Hematopoietic multipotent progenitor cell treated with erythropoietin and hydrocortisone succinate and interleukin-3 and kit ligand, for 8 days (in vitro differentiated cells): Measurements from ENCODE around the gene TMEM44.
"Not testable (repeated sequence)": the region's sequence is repeated elsewhere in the genome, so short reads cannot be mapped to it uniquely, and the experiment has no call there.

ENCODE experiments used
- DNase-seq: peaks from one replicate; pipeline ENCODE4 v3.0.0-alpha.2; 2015

The TMEM44 gene

DNA sequence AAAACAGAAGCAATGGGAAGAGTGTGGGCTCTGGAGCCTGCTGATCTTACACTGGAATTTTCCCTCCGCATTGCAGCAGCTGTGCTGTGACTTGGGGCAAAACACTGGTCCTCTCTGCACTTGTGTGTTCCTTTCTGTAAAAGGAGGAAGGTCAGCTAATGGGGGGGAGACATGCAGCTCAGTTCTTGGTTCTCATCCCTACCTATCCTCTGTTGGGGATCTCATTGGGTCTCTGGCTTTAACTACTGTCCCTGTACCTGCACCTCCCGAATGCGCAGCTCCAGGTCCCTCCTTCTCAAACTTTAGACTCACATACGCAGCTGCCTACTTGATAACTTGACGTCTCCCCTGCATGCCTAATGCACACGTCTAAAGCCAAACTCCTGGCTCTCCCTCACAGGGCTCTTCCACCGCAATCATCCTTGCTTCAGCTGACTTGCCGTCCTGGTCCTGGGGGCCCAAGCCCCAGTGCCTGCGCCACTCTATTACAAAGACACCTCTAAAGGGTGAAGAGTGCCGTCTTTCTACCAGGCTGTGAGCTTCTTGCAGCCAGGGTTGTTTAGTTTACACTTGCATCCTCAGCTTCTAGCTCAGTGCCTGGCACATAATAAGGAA lies 5.9 kb upstream of the TMEM44 start:
- DNase-seq = no peak

DNA sequence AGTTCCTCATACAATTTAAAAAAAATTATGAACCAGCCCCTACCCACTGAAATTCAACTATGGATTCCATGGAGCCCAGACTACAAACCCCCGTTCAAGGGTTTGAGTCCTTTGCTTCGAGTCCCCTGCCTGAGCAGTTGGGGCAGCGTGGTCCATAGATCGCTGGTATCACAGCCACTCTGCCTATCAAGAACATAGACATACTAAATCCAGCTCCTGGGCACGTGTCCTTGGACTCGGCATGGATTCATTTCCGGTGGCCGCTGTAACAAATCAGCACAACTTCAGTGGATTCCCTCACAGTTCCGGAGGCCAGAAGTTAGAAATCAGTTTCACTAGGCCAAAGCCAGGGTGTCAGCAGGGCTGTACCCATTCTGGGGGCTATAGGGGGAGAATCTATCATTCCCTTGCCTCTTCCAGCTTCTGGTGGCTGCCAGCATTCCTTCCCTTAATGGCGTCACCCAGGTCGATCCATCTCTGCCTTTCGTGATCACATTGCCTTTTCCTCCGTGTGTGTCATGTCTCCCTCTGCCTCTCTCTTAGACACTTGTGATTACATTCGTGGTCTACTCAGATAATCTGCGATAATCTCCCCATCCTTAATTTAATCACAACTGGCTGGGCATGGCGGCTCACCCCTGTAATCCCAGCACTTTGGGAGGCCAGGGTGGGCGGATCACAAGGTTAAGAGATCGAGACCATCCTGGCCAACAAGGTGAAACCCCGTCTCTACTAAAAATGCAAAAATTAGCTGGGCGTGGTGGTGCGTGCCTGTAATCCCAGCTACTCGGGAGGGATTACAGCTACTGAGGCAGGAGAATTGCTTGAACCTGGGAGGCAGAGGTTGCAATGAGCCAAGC lies 4.6 kb upstream of the TMEM44 start:
- no peak for DNase-seq

DNA sequence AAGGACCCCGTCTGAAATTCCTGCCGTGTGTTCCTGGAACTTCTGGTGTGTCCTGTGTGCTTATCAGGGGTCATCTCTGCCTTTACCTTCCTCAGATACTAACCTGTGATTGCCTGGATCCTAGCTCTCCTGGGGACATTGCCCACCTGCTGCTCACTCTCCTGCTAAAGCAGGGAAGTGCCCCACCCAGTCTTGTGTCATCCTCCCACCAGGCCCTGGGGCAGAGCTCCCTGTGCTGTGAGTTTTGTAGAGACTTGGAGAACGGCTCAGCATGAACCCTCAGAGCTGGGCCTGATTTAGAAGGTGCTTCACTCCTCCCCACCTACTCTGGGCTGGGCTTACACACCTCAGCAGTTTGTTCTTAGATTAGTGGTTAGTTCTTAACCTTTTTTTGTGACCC lies 3.8 kb upstream of the TMEM44 start:
- DNase-seq = no peak

DNA sequence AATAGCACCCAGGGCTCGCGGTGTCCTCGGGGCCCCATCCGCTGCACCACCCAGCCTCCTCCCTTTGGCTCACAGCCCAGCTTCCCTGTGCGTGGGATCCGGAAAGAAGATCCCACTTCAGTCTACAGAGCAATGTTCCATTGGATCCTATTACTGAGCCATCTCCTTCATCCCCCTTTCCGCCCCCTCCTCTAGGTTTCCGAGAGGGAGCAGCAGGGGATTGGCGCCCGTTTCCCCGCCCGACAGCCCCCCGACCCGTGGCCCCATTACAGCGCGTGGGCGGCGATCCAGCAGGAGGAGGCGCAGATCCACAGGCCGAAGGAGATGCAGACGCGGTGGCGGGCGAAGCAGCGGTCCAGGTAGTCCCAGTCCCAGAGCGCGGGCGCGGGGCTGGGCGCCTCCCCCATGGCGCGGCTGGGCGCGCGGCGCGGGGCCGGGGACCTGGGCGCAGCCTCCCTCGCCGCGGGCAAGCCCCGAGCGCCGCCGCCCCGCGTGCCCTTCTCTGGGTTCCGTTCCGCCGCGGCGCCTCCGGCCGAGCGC lies 340 bp downstream of the TMEM44 start:
- DNase-seq = peak; percentile 58

DNA sequence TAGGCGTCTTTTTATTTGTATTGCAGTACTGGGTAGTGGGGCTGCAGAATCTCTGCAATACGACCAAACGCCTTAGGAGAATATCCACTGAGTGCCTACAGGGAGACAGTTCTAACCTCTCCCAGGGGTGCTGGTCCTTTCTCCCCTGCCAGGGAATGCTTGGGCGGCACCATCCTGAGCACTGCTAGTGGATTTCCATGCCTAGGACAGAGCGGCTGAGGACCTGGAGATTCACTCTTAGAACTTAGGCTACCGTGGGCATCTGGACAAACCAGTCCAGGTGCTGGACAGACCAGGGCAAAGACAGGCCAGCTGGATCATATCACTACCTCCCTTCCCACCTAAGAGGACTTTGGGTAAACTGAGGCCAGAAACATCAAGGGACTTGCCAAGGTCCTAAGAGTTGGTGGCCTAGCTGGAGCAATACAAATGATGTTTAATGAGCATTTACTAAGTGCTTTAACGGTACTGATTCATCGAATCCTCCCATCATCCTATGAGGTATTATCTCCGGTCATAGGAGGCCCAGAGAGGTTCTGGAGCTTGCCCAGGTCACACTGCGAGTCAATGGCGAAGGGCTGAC lies 902 bp downstream of the TMEM44 start:
- no peak for DNase-seq

DNA sequence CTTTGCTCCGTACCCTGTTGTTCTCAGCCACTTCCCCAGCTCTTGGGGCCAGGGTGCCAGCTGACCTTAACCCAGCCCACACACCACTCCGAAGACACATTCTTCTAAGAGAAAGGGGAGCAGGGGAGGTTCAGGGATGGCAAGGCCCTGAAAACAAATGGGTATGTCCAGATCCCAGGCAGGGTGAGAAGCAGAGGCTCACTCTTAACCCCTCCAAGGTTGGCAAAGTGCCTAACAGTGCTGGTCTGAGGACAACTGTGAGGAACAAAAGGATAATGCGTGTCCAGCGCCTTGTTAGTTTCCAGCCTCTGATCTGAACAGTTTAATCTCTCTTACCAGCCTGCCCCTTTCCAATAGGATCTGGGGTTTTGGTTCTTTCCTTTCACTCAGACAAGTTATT lies 1.5 kb downstream of the TMEM44 start:
- DNase-seq = peak; percentile 14

DNA sequence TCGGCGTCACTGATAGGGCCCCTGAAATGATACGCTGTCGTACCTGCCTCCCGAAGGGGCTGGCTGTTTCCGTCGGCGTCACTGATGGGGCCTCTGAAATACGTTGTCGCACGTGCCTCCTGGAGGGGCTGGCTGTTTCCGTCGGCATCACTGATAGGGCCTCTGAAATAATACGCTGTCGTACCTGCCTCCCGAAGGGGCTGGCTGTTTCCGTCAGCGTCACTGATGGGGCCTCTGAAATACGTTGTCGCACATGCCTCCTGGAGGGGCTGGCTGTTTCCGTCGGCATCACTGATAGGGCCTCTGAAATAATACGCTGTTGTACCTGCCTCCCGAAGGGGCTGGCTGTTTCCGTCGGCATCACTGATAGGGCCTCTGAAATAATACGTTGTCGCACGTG lies 2.5 kb downstream of the TMEM44 start:
- DNase-seq = not testable (repeated sequence)

DNA sequence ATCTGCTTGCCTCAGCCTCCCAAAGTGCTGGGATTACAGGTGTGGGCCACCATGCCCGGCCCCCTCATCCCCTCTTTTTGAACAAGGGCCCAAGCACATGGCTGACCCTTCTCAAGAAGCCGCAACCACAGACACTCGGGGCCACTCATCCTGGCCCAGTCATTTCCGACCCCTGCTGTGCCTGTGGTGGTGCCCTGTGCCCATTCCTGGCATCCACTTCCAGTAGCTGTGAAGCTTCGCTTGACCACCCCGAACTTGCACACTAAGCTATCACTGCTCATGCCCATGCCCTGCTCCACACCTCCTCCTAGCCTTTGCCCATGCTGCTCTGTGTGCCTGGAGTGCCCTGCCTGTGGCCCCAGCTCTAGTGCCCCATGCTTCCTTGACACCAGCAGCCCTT lies 8.3 kb downstream of the TMEM44 start:
- DNase-seq = no peak

DNA sequence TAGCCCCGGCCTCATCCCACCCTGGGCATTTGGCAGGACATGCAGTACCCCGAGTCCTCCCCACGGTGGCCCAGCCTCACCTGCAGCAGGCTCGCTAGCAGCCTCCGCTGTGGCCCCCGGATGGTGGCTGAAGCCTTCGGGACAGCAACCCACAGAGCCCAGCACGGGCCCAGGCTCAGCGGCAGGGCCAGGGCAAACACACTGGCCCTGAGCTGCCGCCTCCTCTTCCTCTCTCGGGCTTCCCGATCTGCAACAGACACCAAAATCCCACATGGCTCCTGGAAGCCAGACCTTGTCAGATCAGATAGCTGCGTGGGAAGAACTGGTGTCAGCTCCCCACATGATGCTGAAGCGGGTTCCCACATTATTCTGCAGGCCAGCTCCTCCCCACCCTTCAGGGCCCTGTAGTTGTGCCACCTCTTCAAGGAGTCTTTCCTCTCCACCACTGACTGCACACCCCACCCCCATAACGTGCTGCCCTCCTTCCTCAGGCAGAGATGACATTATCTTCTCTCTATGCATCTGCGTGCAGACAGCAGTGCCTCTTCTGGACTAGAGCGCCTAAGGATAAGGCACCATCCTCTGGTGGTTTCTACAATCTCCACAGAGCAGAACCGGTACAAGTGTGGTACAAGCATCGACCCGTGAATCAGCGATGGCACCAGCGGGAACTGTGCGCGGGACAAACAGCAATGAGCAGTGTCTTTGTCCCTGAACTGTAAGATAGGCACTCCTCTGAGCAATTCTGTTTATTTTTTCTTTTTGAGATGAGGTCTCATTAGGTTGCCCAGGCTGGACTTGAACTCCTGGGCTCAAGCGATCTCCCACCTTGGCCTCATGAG lies 9.5 kb downstream of the TMEM44 start:
- no peak for DNase-seq

DNA sequence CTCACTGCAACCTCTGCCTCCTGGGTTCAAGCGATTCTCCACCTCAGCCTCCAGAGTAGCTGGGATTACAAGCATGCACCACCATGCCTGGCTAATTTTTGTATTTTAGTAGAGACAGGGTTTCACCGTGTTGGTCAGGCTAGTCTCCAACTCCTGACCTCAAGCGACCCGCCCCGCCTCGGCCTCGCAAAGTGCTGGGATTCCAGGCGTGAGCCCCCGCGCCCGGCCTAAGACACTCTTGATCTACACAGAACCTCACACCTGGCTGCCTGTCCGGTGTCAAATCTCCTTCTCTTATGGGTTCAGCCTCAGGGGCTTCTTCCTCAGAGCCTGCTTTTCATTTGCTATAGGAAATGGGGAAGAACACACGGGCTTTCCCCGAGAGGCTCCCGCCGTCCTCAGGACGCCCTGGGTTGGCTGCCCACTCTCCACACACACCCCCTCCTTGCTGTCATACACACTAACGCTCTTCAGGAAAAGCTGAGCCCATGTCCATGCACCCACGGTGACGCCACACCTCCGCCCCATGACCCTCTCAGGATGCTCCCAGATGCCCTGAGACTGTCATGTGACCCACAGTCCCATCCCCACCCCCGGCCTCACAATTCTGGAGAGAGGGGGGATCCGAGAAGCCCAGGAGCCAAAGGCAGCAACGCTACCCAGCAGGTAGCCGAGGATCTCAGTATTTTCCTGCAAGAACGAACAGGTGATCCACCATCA lies 10.4 kb downstream of the TMEM44 start:
- DNase-seq = no peak

DNA sequence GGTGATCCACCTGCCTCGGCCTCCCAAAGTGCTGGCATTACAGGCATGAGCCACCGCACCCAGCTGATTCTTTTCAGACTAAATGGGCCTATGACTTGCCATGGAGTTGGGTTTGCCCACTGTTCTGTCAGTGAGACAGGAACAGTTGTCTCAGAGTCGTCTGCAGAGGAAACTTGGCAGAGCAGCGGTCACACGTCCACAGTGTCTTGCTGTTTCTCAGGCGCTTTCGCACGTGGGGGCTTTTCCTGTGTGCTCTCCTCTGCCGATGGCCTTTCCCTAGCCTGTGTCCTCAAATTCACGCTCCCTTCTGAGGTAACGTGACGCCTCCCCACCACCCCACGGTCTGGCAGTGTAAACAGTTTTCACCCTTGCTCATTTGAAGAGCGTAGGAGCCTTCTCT lies 11.3 kb downstream of the TMEM44 start:
- DNase-seq = no peak

DNA sequence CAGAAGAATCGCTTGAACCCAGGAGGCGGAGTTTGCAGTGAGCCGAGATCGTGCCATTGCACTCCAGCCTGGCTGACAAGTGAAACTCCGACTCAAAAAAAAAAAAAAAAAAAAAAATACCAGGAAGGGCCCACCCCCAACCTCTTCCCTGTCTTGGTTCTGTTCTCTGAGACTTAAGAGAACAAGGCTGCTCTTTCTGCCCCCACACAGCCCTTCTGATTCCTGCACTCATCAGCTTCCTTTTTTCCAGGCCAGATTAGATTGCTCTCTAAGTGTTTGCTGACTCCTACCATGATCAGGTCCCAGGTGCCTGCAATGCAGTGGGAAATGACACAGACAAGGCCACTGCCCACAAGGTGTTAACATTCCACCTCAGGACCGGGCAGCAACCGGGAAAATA lies 13.0 kb downstream of the TMEM44 start:
- no peak for DNase-seq

DNA sequence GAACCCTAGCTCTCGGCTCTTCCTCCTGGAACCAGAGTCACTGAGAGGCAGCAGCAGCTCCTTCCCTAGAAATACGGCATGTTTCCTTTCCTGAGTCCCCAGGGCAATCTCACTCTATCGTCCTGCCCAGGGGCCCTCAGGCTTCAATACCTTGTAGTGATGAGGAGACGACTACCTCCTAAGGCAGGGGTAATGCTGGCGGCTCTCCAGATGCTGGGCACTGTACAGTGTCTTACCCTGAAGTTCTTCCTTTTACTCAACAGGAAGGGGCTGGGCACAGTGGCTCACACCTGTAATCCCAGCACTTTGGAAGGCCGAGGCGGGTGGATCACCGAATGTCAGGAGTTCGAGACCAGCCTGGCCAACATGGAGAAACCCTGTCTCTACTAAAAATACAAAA lies 13.5 kb downstream of the TMEM44 start:
- no peak for DNase-seq

DNA sequence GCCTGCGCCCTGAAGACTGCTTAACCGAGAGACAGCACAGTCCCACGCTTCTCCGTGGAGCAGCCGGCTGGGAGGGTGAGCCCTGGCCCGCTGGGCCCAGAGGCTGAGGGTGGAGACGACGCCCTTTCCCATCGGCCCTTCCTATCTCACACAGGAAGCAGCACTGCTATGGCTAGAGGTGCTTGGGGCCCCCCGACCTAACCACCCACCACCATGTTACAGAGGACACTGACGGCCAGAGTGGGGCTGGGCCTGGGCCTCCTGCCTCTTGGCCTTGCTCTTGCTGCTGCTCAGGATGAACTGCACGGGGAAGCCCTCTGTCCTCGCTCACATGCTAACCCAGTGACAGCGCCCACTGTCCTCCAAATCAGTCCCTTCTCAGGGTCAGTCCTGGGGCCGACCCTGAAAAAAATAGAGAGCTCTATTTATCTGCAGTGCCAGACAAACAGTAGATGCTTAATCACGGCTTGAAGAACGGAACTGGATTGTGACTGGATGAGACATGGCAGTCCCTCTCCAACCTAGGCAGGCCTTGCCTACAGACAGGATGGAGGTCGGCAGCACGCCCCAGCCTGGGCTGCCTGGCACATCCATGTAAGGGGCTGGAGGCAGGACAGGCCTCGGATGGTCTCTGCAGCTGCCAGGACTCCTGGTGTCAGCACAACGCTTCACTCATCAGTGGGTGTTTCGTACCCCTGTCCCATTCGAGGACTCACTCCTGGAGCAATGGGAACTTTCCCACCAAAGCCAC lies 14.2 kb downstream of the TMEM44 start:
- DNase-seq = no peak

DNA sequence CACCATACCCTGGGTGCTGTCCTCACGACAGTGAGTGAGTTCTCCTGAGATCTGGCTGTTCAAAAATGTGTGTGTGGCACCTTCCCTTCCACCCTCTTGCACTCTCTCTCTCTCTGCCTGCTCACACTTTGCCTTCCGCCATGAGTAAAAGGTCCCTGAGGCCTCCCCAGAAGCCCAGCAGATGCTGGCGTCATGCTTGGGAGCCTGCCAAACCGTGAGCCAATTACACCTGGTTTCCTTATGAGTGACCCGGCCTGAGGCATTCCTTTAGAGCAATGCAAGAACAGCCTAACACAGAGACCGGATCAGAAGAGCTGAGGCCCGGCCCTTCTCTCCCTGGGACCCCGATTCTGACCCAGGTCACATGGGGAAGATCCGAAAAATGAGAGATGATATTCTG lies 15.4 kb downstream of the TMEM44 start:
- DNase-seq = no peak

DNA sequence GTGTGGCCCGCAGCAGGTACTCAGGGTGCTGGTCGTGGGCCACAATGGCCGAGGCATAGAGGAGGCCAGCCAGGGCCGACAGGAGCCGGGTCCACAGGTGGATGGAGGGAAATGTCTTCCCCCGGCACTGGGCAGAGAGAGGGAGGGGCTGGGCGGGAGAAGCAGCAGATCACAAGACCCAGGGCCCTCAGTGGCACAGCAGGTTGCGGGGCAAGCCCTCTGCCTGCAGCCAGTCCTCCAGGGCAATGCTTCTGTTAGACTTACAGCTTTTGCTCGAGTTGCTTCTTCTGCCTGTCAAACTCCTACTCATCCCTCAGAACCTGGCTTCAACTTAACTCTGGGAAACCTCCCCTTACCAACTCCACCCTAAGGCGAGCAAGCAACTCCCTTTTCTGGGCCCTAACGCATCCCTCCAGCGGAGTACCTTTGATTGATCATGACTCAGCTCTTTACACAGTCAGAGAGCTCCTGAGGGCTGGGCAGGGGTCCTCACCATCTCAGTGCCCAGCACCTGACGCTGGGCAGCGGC lies 16.0 kb downstream of the TMEM44 start:
- no peak for DNase-seq

DNA sequence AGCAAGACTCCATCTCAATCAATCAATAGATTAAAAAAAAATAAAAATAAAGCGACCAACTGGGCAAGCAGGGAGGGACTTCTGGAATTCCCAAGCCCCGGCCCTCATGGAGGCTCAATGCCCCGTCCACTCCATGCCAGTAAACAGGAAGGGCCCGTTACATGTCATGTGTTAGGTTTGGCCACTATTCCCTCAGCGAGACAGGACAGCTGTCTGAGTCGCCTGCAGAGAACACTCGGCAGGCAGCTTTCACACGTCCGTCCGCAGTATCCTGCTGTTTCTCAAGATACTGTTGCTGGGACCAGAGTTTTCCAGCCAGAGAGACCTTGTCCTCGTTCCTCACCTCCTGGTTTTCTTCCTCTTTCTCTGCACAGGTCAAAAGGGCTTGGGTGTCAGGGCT lies 18.0 kb downstream of the TMEM44 start:
- DNase-seq = no peak

DNA sequence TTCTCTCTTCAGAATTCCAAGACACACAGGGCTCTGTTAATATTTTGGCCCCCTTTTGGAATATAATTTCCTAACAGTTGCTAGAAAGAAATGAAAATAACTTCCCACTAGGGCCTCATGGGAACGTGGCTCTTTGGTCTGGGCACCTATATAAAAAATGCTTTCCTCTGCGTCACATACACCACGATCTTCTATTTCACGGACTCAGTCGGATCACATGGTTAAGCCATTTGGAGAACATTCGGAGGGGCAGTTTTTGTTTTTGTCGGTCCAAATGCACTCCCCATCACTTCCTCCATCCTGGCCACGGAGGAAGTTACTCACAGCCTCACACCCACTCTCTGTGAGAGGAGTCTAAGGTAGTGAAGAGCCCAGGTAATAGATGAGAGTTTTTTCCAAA lies 21.0 kb downstream of the TMEM44 start:
- no peak for DNase-seq

DNA sequence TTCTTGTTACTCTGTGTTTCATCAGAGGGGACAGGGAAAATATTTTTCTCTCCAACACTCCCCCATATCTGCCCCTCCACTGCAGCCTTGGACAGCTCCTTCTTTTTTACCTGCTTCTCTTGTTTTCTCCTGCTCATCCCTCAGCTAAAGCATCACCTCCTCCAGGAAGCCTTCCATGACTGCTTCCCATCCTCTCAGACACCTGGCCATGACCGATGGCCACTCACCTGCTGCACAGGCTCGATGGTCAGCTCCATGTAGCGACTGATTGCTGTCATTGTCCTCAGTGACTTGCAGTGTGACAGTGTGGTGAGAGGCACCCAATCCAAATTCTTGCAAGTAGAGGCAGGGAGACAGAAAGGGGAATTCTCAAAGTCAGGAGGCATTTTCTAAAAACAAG lies 22.5 kb downstream of the TMEM44 start:
- no peak for DNase-seq

DNA sequence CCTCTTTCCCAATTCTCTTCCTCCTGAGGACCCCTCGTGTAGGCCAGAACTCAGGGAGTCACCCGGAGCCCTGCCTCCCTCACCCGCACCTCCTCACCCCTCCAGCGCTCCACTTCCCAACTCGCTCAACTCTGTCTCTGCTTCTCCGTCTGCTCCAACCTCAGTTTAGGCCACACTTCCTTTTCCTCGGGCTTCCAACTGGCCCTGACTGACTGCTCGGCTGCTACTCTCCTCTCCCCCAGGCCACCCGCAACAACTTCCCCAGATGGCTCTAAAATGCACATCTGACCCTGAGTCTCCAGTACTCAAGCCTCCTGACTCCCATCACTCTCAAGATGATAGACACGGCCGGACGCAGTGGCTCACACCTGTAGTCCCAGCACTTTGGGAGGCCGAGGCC lies 23.6 kb downstream of the TMEM44 start:
- no peak for DNase-seq

DNA sequence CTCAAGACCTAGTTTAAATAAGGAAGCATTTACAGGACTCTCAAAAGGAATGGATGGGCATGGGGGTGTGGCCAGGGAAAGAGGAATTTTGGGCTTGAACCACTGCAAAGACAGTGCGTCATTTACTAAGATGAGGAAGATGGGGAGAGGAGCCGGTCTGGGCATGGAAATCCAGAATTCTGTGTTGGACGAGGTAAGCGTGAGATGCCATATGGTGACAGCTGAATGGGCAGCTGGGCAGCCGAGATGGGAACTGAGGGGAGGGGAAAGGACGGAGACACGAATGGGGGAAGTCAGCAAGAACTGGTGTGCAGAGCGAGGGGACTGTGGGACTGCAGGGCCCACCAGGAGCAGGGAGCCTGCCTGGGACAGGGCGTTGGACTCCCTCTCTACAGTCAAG lies 24.2 kb downstream of the TMEM44 start:
- no peak for DNase-seq
